HEK293 (cell line): ENCODE data around the gene HLX.

ENCODE experiments used
- CTCF ChIP-seq: fragments of 450-650 bp; formaldehyde crosslinking; IDR thresholded peaks from 2 replicates; pipeline ENCODE4 v1.5.1; 2016; ENCODE audit warnings: missing biosample characterization, missing genetic modification characterization
- REPIN1 ChIP-seq: fragments of 450-650 bp; formaldehyde crosslinking; IDR thresholded peaks from 2 replicates; pipeline ENCODE4 v1.5.1; 2017; ENCODE audit warnings: missing biosample characterization, missing genetic modification characterization, low read depth
- ZBTB21 ChIP-seq: fragments of 450-650 bp; formaldehyde crosslinking; IDR thresholded peaks from 2 replicates; pipeline ENCODE4 v1.5.1; 2017; ENCODE audit warnings: missing biosample characterization, missing genetic modification characterization
- ZFP3 ChIP-seq: fragments of 450-650 bp; formaldehyde crosslinking; IDR thresholded peaks from 2 replicates; pipeline ENCODE4 v1.5.1; 2016; ENCODE audit warnings: low read depth, missing biosample characterization, missing genetic modification characterization
- ZNF157 ChIP-seq: fragments of 450-650 bp; formaldehyde crosslinking; IDR thresholded peaks from 2 replicates; pipeline ENCODE4 v1.5.1; 2016; ENCODE audit warnings: missing biosample characterization, missing genetic modification characterization
- ZNF239 ChIP-seq: fragments of 450-650 bp; formaldehyde crosslinking; IDR thresholded peaks from 2 replicates; pipeline ENCODE4 v1.5.1; 2016; ENCODE audit warnings: missing biosample characterization, missing genetic modification characterization
- ZNF274 ChIP-seq, 2 experiments: fragments of 200-500 bp in 1 of 2; fragments of 450-650 bp in 1 of 2; sonication (Bioruptor generic) in 1 of 2; formaldehyde crosslinking in 1 of 2; IDR thresholded peaks; 2 replicates each; pipeline versions ENCODE4 v1.5.1 to v1.6.1; 2014 to 2016; ENCODE audit warnings: borderline replicate concordance in 1 of 2, inconsistent platforms in 1 of 2, low read length in 1 of 2, missing biosample characterization in 1 of 2, missing genetic modification characterization in 1 of 2
- ZNF426 ChIP-seq: fragments of 450-650 bp; formaldehyde crosslinking; IDR thresholded peaks from 2 replicates; pipeline ENCODE4 v1.5.1; 2017; ENCODE audit warnings: missing biosample characterization, missing genetic modification characterization, mild to moderate bottlenecking, inconsistent platforms, moderate library complexity
- ZNF530 ChIP-seq: fragments of 450-650 bp; formaldehyde crosslinking; IDR thresholded peaks from 2 replicates; pipeline ENCODE4 v1.5.1; 2016; ENCODE audit warnings: low read depth, missing biosample characterization, missing genetic modification characterization
- ZNF768 ChIP-seq: fragments of 450-650 bp; formaldehyde crosslinking; IDR thresholded peaks from 2 replicates; pipeline ENCODE4 v1.5.1; 2018; ENCODE audit warnings: missing biosample characterization, mild to moderate bottlenecking, missing genetic modification characterization
- TF ChIP-seq, protein P1 (sequence below): fragments of 450-650 bp; formaldehyde crosslinking; IDR thresholded peaks from 2 replicates; pipeline ENCODE4 v1.5.1; 2017; ENCODE audit warnings: missing biosample characterization, missing genetic modification characterization

GRCh38 chr1:220917101-220917500 lies 37.9 kb downstream of the HLX start:
- TF ChIP-seq ZNF274 (IDR thresholded peaks at IDR 0.05; ENCODE audit: low read length), result no peak
- no peak for TF ChIP-seq ZNF274 (tag by site-specific recombination; IDR thresholded peaks at IDR 0.05; ENCODE audit: borderline replicate concordance)
- TF ChIP-seq REPIN1, result no peak
- no peak for TF ChIP-seq ZNF157
- no peak for TF ChIP-seq CTCF (tag by site-specific recombination)
- TF ChIP-seq ZNF530 (tag by site-specific recombination), result no peak
- no peak for TF ChIP-seq ZNF426 (tag by site-specific recombination)
- TF ChIP-seq, protein P1, sequence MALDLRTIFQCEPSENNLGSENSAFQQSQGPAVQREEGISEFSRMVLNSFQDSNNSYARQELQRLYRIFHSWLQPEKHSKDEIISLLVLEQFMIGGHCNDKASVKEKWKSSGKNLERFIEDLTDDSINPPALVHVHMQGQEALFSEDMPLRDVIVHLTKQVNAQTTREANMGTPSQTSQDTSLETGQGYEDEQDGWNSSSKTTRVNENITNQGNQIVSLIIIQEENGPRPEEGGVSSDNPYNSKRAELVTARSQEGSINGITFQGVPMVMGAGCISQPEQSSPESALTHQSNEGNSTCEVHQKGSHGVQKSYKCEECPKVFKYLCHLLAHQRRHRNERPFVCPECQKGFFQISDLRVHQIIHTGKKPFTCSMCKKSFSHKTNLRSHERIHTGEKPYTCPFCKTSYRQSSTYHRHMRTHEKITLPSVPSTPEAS (tag by site-specific recombination), result no peak
- no peak for TF ChIP-seq ZBTB21 (tag by site-specific recombination)
- TF ChIP-seq ZFP3, result no peak
- no peak for TF ChIP-seq ZNF239 (tag by site-specific recombination)
- no peak for TF ChIP-seq ZNF768
